ENCODE data around the gene OTUD1. TPM values are rescaled to one million over a fixed set of nuclear protein-coding genes. Genes with fewer than 3 reads are reported as not detected.

Gene OTUD1
- polyA plus RNA-seq, 1 donor from 2014 or later = 6.0 TPM

DNA sequence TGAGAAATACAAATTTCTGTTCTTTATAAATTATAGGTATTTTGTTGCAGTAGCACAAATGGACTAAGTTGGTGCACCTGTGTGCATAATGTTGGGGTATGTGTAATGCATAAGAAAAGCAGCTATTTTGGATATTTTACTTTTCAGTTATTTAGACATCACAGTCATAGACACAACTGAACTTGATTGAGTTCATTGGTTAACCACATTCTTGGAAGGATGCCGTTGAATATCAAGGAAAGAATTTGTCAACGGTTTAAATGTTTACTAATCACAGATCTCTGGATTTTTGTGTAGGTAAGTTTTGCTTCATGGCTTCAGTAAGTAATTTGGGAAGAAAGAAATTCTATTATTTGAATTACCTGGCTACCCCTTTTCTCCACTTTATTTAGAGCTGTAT is 4.1 kb downstream of the OTUD1 start:
- H3K9ac ChIP-seq (ENCODE audit: low read length) = no peak overlapping the region
- H3F3A ChIP-seq (ENCODE audit: insufficient read depth, low read length, poor library complexity, severe bottlenecking) = no peaks in the 10 kb centered on the region
- H3K4me2 ChIP-seq (ENCODE audit: low read length) = no peak overlapping the region
- H3K36me3 ChIP-seq (ENCODE audit: insufficient read depth, low read length) = no peaks in the 10 kb centered on the region
- H2AFZ ChIP-seq (ENCODE audit: low read depth, low read length) = no peak overlapping the region
- no peak overlapping the region for H3K27ac ChIP-seq (ENCODE audit: low read length)
- H3K9me2 ChIP-seq (ENCODE audit: insufficient read depth, low read length) = no peaks in the 10 kb centered on the region
- TF ChIP-seq EP300 (conservative IDR thresholded peaks at IDR 0.05; ENCODE audit: poor library complexity, severe bottlenecking) = no peak
- TF ChIP-seq SMC3 (conservative IDR thresholded peaks at IDR 0.05; ENCODE audit: poor library complexity) = no peak
- TF ChIP-seq, protein P1, sequence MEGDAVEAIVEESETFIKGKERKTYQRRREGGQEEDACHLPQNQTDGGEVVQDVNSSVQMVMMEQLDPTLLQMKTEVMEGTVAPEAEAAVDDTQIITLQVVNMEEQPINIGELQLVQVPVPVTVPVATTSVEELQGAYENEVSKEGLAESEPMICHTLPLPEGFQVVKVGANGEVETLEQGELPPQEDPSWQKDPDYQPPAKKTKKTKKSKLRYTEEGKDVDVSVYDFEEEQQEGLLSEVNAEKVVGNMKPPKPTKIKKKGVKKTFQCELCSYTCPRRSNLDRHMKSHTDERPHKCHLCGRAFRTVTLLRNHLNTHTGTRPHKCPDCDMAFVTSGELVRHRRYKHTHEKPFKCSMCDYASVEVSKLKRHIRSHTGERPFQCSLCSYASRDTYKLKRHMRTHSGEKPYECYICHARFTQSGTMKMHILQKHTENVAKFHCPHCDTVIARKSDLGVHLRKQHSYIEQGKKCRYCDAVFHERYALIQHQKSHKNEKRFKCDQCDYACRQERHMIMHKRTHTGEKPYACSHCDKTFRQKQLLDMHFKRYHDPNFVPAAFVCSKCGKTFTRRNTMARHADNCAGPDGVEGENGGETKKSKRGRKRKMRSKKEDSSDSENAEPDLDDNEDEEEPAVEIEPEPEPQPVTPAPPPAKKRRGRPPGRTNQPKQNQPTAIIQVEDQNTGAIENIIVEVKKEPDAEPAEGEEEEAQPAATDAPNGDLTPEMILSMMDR (IDR thresholded peaks at IDR 0.05; ENCODE audit: poor library complexity, severe bottlenecking) = no peak
- no peak for TF ChIP-seq MXI1 (conservative IDR thresholded peaks at IDR 0.05; ENCODE audit: poor library complexity, severe bottlenecking)
- no peak for TF ChIP-seq RAD21 (conservative IDR thresholded peaks at IDR 0.05)
- TF ChIP-seq EZH2 (IDR thresholded peaks at IDR 0.05; ENCODE audit: borderline replicate concordance, insufficient read depth, low read length, poor library complexity, severe bottlenecking) = no peak
- TF ChIP-seq POLR2AphosphoS5 (IDR thresholded peaks at IDR 0.05) = no peak
- TF ChIP-seq, protein P2, sequence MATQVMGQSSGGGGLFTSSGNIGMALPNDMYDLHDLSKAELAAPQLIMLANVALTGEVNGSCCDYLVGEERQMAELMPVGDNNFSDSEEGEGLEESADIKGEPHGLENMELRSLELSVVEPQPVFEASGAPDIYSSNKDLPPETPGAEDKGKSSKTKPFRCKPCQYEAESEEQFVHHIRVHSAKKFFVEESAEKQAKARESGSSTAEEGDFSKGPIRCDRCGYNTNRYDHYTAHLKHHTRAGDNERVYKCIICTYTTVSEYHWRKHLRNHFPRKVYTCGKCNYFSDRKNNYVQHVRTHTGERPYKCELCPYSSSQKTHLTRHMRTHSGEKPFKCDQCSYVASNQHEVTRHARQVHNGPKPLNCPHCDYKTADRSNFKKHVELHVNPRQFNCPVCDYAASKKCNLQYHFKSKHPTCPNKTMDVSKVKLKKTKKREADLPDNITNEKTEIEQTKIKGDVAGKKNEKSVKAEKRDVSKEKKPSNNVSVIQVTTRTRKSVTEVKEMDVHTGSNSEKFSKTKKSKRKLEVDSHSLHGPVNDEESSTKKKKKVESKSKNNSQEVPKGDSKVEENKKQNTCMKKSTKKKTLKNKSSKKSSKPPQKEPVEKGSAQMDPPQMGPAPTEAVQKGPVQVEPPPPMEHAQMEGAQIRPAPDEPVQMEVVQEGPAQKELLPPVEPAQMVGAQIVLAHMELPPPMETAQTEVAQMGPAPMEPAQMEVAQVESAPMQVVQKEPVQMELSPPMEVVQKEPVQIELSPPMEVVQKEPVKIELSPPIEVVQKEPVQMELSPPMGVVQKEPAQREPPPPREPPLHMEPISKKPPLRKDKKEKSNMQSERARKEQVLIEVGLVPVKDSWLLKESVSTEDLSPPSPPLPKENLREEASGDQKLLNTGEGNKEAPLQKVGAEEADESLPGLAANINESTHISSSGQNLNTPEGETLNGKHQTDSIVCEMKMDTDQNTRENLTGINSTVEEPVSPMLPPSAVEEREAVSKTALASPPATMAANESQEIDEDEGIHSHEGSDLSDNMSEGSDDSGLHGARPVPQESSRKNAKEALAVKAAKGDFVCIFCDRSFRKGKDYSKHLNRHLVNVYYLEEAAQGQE (IDR thresholded peaks at IDR 0.05; ENCODE audit: borderline replicate concordance) = no peak
- no peak for TF ChIP-seq TAF1 (IDR thresholded peaks at IDR 0.05; ENCODE audit: low read depth)
- peaks cover 21% of the 10 kb centered on the region for H3K79me2 ChIP-seq (replicated peaks; ENCODE audit: insufficient read depth, low read length)
- no peaks in the 10 kb centered on the region for H4K20me1 ChIP-seq (ENCODE audit: insufficient read depth)
- H3K27me3 ChIP-seq (ENCODE audit: insufficient read depth, low read depth, low read length) = no peaks in the 10 kb centered on the region
- peak overlapping the region; percentile 78 for H3K4me3 ChIP-seq (ENCODE audit: low read length)
- no peaks in the 10 kb centered on the region for H3K9me3 ChIP-seq (ENCODE audit: low read length)

DNA sequence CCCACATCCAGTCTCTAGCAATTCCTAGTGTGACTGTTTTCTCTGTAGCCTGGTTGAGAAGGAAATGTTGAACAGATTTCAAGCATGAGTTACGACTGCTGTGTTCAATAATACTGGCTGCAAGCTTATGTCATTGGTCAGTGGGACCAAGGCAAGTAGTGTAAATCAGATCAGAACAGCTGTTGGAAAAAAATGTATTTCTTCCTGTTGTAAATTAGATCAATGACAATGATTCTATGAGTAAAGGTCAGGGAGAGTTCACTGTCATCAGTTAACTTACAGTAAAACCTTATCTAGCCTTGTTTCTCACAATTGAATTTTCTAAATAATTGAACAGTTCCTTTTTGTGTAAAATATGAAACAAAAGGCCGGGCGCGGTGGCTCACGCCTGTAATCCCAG is 6.7 kb downstream of the OTUD1 start:
- TF ChIP-seq RAD21 (conservative IDR thresholded peaks at IDR 0.05) = no peak
- TF ChIP-seq EZH2 (IDR thresholded peaks at IDR 0.05; ENCODE audit: borderline replicate concordance, insufficient read depth, low read length, poor library complexity, severe bottlenecking) = no peak
- TF ChIP-seq EP300 (conservative IDR thresholded peaks at IDR 0.05; ENCODE audit: poor library complexity, severe bottlenecking) = no peak
- TF ChIP-seq TAF1 (IDR thresholded peaks at IDR 0.05; ENCODE audit: low read depth) = no peak
- TF ChIP-seq POLR2AphosphoS5 (IDR thresholded peaks at IDR 0.05) = no peak
- no peak for TF ChIP-seq MXI1 (conservative IDR thresholded peaks at IDR 0.05; ENCODE audit: poor library complexity, severe bottlenecking)
- TF ChIP-seq, protein P1 (IDR thresholded peaks at IDR 0.05; ENCODE audit: poor library complexity, severe bottlenecking) = no peak
- TF ChIP-seq, protein P2 (IDR thresholded peaks at IDR 0.05; ENCODE audit: borderline replicate concordance) = no peak
- no peak for TF ChIP-seq SMC3 (conservative IDR thresholded peaks at IDR 0.05; ENCODE audit: poor library complexity)
- no peak overlapping the region for H3K4me2 ChIP-seq (ENCODE audit: low read length)

More for the DNA sequence above, 6.7 kb downstream of the OTUD1 start:
- Histone ChIP-seq H3K9me3 (ENCODE audit: low read length) (no peaks in the 10 kb centered on the region), H3K27me3 (ENCODE audit: insufficient read depth, low read depth, low read length) (no peaks in the 10 kb centered on the region), H3K9me2 (ENCODE audit: insufficient read depth, low read length) (no peaks in the 10 kb centered on the region), H2AFZ (ENCODE audit: low read depth, low read length) (no peak overlapping the region), H3K27ac (ENCODE audit: low read length) (no peak overlapping the region), H4K20me1 (ENCODE audit: insufficient read depth) (no peaks in the 10 kb centered on the region), H3F3A (ENCODE audit: insufficient read depth, low read length, poor library complexity, severe bottlenecking) (no peaks in the 10 kb centered on the region), H3K4me3 (ENCODE audit: low read length) (no peak overlapping the region), H3K9ac (ENCODE audit: low read length) (no peak overlapping the region), H3K36me3 (ENCODE audit: insufficient read depth, low read length) (no peaks in the 10 kb centered on the region), H3K79me2 (replicated peaks; ENCODE audit: insufficient read depth, low read length) (peaks cover 18% of the 10 kb centered on the region)

Data from neural cell (in vitro differentiated cells).